IPS-15b (cell line): ENCODE data around the gene ITCH.
"Not testable (repeated sequence)": the region's sequence is repeated elsewhere in the genome, so short reads cannot be mapped to it uniquely, and the experiment has no call there.

Source experiments
- H3K27me3 ChIP-seq: one replicate; pipeline ENCODE4 v1.6.1; 2013; ENCODE audit warnings: low read length; ENCODE audit not compliant: control insufficient read depth, insufficient read depth
- H3K36me3 ChIP-seq: one replicate; pipeline ENCODE4 v1.6.1; 2013; ENCODE audit warnings: low read length; ENCODE audit not compliant: control insufficient read depth, insufficient read depth
- H3K4me1 ChIP-seq: one replicate; pipeline ENCODE4 v1.6.1; 2013; ENCODE audit warnings: mild to moderate bottlenecking, low read length; ENCODE audit not compliant: control insufficient read depth, insufficient read depth
- H3K4me3 ChIP-seq: one replicate; pipeline ENCODE4 v1.5.1; 2013; ENCODE audit warnings: low read depth, low read length
- H3K9ac ChIP-seq: one replicate; pipeline ENCODE4 v1.6.1; 2013; ENCODE audit warnings: low read depth, mild to moderate bottlenecking, low read length
- H3K9me3 ChIP-seq: one replicate; pipeline ENCODE4 v1.6.1; 2013; ENCODE audit warnings: mild to moderate bottlenecking, low read length; ENCODE audit not compliant: control insufficient read depth, insufficient read depth

ITCH gene

GRCh38 chr20:34427784-34428183 lies 64.7 kb downstream of the ITCH start:
- Histone ChIP-seq H3K4me3 (no peak overlapping the region), H3K9ac (no peak overlapping the region), H3K27me3 (no peaks in the 10 kb centered on the region), H3K9me3 (no peaks in the 10 kb centered on the region), H3K4me1 (no peaks in the 10 kb centered on the region), H3K36me3 (peaks cover 3% of the 10 kb centered on the region)

- peaks cover 3% of the 10 kb centered on the region for H3K36me3 ChIP-seq
- H3K27me3 ChIP-seq = no peaks in the 10 kb centered on the region
- H3K4me1 ChIP-seq = no peaks in the 10 kb centered on the region
- no peak overlapping the region for H3K4me3 ChIP-seq
- no peaks in the 10 kb centered on the region for H3K9me3 ChIP-seq
- no peak overlapping the region for H3K9ac ChIP-seq
Observed at GRCh38 chr20:34431168-34431567, 68.1 kb downstream of the ITCH start.

GRCh38 chr20:34432663-34433062 lies 69.6 kb downstream of the ITCH start:
- not testable (repeated sequence) for H3K36me3 ChIP-seq, H3K27me3 ChIP-seq, H3K9me3 ChIP-seq, H3K9ac ChIP-seq, H3K4me3 ChIP-seq, H3K4me1 ChIP-seq

GRCh38 chr20:34433391-34433790 lies 70.3 kb downstream of the ITCH start:
- no peaks in the 10 kb centered on the region for H3K36me3 ChIP-seq
- no peaks in the 10 kb centered on the region for H3K4me1 ChIP-seq
- H3K9ac ChIP-seq = no peak overlapping the region
- no peaks in the 10 kb centered on the region for H3K9me3 ChIP-seq
- H3K27me3 ChIP-seq = no peaks in the 10 kb centered on the region
- H3K4me3 ChIP-seq = no peak overlapping the region

GRCh38 chr20:34435589-34435988 lies 72.5 kb downstream of the ITCH start:
- Histone ChIP-seq H3K9me3 (no peaks in the 10 kb centered on the region), H3K4me3 (no peak overlapping the region), H3K9ac (no peak overlapping the region), H3K4me1 (no peaks in the 10 kb centered on the region), H3K27me3 (no peaks in the 10 kb centered on the region), H3K36me3 (peaks cover 4% of the 10 kb centered on the region)

- peaks cover 4% of the 10 kb centered on the region for H3K36me3 ChIP-seq
- H3K9me3 ChIP-seq = no peaks in the 10 kb centered on the region
- H3K4me3 ChIP-seq = no peak overlapping the region
- no peak overlapping the region for H3K9ac ChIP-seq
- no peaks in the 10 kb centered on the region for H3K27me3 ChIP-seq
- no peaks in the 10 kb centered on the region for H3K4me1 ChIP-seq
Observed at GRCh38 chr20:34437330-34437986, 74.4 kb downstream of the ITCH start.

- Histone ChIP-seq H3K27me3 (no peaks in the 10 kb centered on the region), H3K9ac (no peak overlapping the region), H3K4me1 (no peaks in the 10 kb centered on the region), H3K4me3 (no peak overlapping the region), H3K36me3 (peaks cover 4% of the 10 kb centered on the region), H3K9me3 (no peaks in the 10 kb centered on the region)
Observed at GRCh38 chr20:34439168-34439567, 76.1 kb downstream of the ITCH start.

GRCh38 chr20:34441423-34441822 lies 78.3 kb downstream of the ITCH start:
- H3K9me3 ChIP-seq, H3K4me3 ChIP-seq, H3K9ac ChIP-seq, H3K4me1 ChIP-seq, H3K27me3 ChIP-seq: not testable (repeated sequence)
- peaks cover 10% of the 10 kb centered on the region for H3K36me3 ChIP-seq

- Histone ChIP-seq H3K4me1 (no peaks in the 10 kb centered on the region), H3K4me3 (no peak overlapping the region), H3K27me3 (no peaks in the 10 kb centered on the region), H3K9ac (no peak overlapping the region), H3K9me3 (no peaks in the 10 kb centered on the region), H3K36me3 (peaks cover 10% of the 10 kb centered on the region)
Observed at GRCh38 chr20:34443546-34443945, 80.5 kb downstream of the ITCH start.

- Histone ChIP-seq H3K27me3 (no peaks in the 10 kb centered on the region), H3K36me3 (peaks cover 7% of the 10 kb centered on the region), H3K9me3 (no peaks in the 10 kb centered on the region), H3K9ac (no peak overlapping the region), H3K4me1 (no peaks in the 10 kb centered on the region), H3K4me3 (no peak overlapping the region)
Observed at GRCh38 chr20:34445177-34446065, 82.3 kb downstream of the ITCH start.

- no peak overlapping the region for H3K4me3 ChIP-seq
- no peaks in the 10 kb centered on the region for H3K4me1 ChIP-seq
- no peak overlapping the region for H3K9ac ChIP-seq
- peaks cover 7% of the 10 kb centered on the region for H3K36me3 ChIP-seq
- no peaks in the 10 kb centered on the region for H3K27me3 ChIP-seq
- no peaks in the 10 kb centered on the region for H3K9me3 ChIP-seq
Observed at GRCh38 chr20:34448517-34448916, 85.4 kb downstream of the ITCH start.
